SH-SY5Y (cell line): Measurements from ENCODE around the gene XPC.

Experiments used
- GATA2 ChIP-seq: IDR thresholded peaks from 2 replicates; pipeline ENCODE4 v1.6.1; 2011; ENCODE audit warnings: mild to moderate bottlenecking, low read depth, low read length
- GATA3 ChIP-seq: IDR thresholded peaks from 2 replicates; pipeline ENCODE4 v1.6.1; 2011; ENCODE audit warnings: low read depth, mild to moderate bottlenecking, low read length, moderate library complexity

DNA sequence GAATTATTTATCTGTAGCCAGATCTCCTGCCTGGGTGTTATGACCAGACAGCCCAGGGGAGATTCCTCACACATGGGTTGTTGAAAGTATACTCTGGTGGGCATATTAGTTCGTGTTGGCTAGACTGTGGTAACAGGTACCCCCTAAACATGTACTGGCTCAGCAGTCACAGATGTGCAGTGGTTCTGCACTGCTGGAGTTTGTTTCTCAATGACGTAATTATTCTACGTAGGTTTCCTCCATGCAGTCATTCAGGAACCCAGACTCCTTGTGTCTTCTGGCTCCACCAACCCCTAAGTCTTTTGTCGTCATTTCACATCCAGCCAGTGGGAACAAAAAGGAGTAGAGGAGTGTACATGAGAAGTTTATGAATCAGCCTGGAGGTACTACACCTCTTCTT is 16.5 kb upstream of the XPC start:
- TF ChIP-seq GATA3 = no peak
- no peak for TF ChIP-seq GATA2
